Lung (tissue), 13 donors: ENCODE data around the gene RTEL1. TPM values are rescaled to one million over a fixed set of nuclear protein-coding genes. Genes with fewer than 3 reads are reported as not detected.

ENCODE experiments used
- ATAC-seq: fragments of 200-7000 bp; cut with Tn5 transposase; one replicate; pipeline ENCODE4 v1.9.1; 2020; ENCODE audit warnings: moderate number of reproducible peaks; ENCODE audit not compliant: insufficient read depth, low FRiP score
- DNase-seq, 3 donors: peaks; one replicate each; pipeline ENCODE4 v3.0.0-alpha.2; 2013 to 2017
- H3K27ac ChIP-seq, 2 donors: one replicate each; pipeline ENCODE4 v1.5.1; 2013; ENCODE audit warnings: mild to moderate bottlenecking in 2 of 2, moderate library complexity in 2 of 2, control low read depth in 1 of 2, inconsistent platforms in 1 of 2, low read depth in 1 of 2, low read length in 1 of 2
- H3K27me3 ChIP-seq, 3 donors: one replicate each; pipeline ENCODE4 v1.5.1; 2013; ENCODE audit warnings: low read length in 2 of 3; ENCODE audit not compliant: control insufficient read depth in 3 of 3, insufficient read depth in 3 of 3
- H3K36me3 ChIP-seq, 4 donors: one replicate each; pipeline ENCODE4 v1.5.1; 2013; ENCODE audit warnings: low read length in 4 of 4, mild to moderate bottlenecking in 1 of 4, moderate library complexity in 1 of 4; ENCODE audit not compliant: control insufficient read depth in 4 of 4, insufficient read depth in 4 of 4
- H3K4me1 ChIP-seq, 5 donors: one replicate each; pipeline ENCODE4 v1.5.1; 2013; ENCODE audit warnings: low read length in 5 of 5, mild to moderate bottlenecking in 2 of 5, moderate library complexity in 1 of 5; ENCODE audit not compliant: control insufficient read depth in 5 of 5, insufficient read depth in 5 of 5
- H3K4me3 ChIP-seq: one replicate; pipeline ENCODE4 v1.5.1; 2013; ENCODE audit warnings: mild to moderate bottlenecking, control low read depth, moderate library complexity
- H3K9ac ChIP-seq, 2 donors: one replicate each; pipeline ENCODE4 v1.5.1; 2013; ENCODE audit warnings: low read length in 2 of 2, control low read depth in 1 of 2; ENCODE audit not compliant: insufficient read depth in 1 of 2
- H3K9me3 ChIP-seq, 4 donors: one replicate each; pipeline ENCODE4 v1.5.1; 2013; ENCODE audit warnings: low read length in 3 of 4, mild to moderate bottlenecking in 1 of 4, moderate library complexity in 1 of 4; ENCODE audit not compliant: control insufficient read depth in 4 of 4, insufficient read depth in 3 of 4
- WGBS, 2 donors: extraction: QIAGEN DNeasy Blood & Tissue Kit; methylation state at CpG; one replicate each; pipeline ENCODE4 v1.1.7; 2013; 5-methylcytosine and 5-hydroxymethylcytosine counted together
- polyA plus RNA-seq, 2 donors: library from polyadenylated mRNA; stranded (reverse); fragments of 200-250 nt; gene quantifications; one replicate each; pipeline ENCODE4 v1.2.1, GENCODE V29; 2013
- small RNA-seq: library from RNA; depleted of rRNA; stranded (forward); fragments of <200 nt; gene quantifications from one replicate; pipeline ENCODE3, GENCODE V24; 2014; ENCODE audit warnings: low replicate concordance
- total RNA-seq, 2 donors: library from RNA; depleted of rRNA in 1 of 2; stranded (reverse); fragments of >200 nt in 1 of 2; gene quantifications; one replicate each; pipeline ENCODE4 v1.2.1, GENCODE V29; 2014 to 2021
- TF ChIP-seq, protein P1 (sequence below): IDR thresholded peaks from 2 replicates; pipeline ENCODE4 v1.5.1; 2012; ENCODE audit warnings: mild to moderate bottlenecking; ENCODE audit errors: control extremely low read depth, extremely low read depth
- donor health status: control.
- donor health status: control.
- donor health status: Bipolar disorder and iron deficiency.
- donor health status: healthy.
- donor health status: DM: yes; HTN: yes; CAD: no.

Gene RTEL1
- total and polyA plus RNA-seq, 4 donors, result 12.4 to 45.8 (median 17.7) TPM

DNA sequence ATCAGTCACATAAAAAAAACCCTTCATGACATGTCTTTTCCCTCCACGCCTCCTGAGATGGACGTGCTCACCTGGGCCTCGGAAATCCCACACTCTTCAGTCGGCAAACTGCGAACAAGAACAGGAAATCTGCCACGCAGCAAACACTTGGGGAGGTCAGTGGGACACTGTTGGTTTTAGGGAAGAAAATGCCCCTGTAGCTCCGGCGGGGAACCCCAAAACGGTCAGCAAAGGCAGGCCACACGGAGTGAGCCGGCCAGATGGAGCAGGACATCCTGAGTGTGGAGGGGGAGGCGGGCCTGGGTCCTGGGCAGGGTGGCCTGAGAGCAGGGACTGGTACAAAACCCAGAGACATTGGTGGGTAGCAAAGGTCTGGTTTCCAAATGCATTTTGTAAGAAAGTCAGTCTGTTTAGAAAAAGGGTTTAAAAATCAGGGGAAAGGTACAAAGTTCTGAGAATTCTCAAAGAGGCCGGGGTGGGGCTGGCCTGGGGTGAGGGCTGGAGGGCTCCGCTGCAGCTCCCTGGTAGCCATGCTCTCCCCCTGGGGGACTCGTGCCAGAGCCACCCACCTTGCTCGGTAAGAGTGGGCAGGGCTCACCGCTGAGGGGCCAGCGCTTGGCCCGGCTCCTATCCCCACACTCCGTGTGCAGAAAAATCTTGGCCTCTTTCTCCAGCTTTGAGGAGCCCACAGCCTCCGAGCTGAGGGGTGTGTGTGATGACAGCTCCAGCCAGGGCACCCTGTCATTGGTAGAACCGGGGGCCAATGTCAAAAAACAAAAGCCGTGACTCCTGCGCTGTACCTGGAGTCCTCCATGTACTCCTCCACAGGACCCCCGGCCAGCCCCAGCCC lies 86.7 kb downstream of the RTEL1 start:
- H3K36me3 ChIP-seq, result peaks cover 0 to 33% (median 8%) of the 10 kb centered on the region in 4 donors
- H3K27ac ChIP-seq, result no peak overlapping the region
- H3K9me3 ChIP-seq, result no peaks in the 10 kb centered on the region
- 73 to 81% methylated on average over 25 of the region's 25 CpGs for WGBS, 2 donors
- TF ChIP-seq, protein P1, sequence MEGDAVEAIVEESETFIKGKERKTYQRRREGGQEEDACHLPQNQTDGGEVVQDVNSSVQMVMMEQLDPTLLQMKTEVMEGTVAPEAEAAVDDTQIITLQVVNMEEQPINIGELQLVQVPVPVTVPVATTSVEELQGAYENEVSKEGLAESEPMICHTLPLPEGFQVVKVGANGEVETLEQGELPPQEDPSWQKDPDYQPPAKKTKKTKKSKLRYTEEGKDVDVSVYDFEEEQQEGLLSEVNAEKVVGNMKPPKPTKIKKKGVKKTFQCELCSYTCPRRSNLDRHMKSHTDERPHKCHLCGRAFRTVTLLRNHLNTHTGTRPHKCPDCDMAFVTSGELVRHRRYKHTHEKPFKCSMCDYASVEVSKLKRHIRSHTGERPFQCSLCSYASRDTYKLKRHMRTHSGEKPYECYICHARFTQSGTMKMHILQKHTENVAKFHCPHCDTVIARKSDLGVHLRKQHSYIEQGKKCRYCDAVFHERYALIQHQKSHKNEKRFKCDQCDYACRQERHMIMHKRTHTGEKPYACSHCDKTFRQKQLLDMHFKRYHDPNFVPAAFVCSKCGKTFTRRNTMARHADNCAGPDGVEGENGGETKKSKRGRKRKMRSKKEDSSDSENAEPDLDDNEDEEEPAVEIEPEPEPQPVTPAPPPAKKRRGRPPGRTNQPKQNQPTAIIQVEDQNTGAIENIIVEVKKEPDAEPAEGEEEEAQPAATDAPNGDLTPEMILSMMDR, result no peak
- H3K4me3 ChIP-seq, result no peak overlapping the region
- H3K4me1 ChIP-seq, result peaks cover 0 to 20% (median 11%) of the 10 kb centered on the region in 5 donors
- ATAC-seq (no peak), DNase-seq (peak in 1 of 3 donors; percentile 13)
- H3K9ac ChIP-seq, result no peak overlapping the region
- H3K27me3 ChIP-seq, result no peaks in the 10 kb centered on the region

- no peak overlapping the region for H3K9ac ChIP-seq
- peaks cover 0 to 34% (median 8%) of the 10 kb centered on the region in 4 donors for H3K36me3 ChIP-seq
- peaks cover 0 to 20% (median 11%) of the 10 kb centered on the region in 5 donors for H3K4me1 ChIP-seq
- 81 to 82% methylated on average over 15 of the region's 15 CpGs for WGBS, 2 donors
- H3K27me3 ChIP-seq, result no peaks in the 10 kb centered on the region
- no peak for ATAC-seq
- H3K4me3 ChIP-seq, result no peak overlapping the region
- TF ChIP-seq, protein P1, result no peak
- DNase-seq, result peak in 1 of 3 donors; percentile 11
- no peak overlapping the region for H3K27ac ChIP-seq
- H3K9me3 ChIP-seq, result no peaks in the 10 kb centered on the region
Measured at GRCh38 chr20:63745424-63745805, 87.3 kb downstream of the RTEL1 start.

Small RNA genes within 50 kb of the gene (small RNA-seq; reads per million reads assigned to genes)
- gene LIME1, result not detected
- gene TNFRSF6B, result not detected

Other genes starting within 250 kb of the RTEL1 start
- gene KCNQ2, start 185.7 kb upstream of the RTEL1 start, total RNA-seq, result 1 to 10 TPM in 1 of 2 donors, under 1 TPM in 1; 0.28 to 6.8 TPM
- gene KCNQ2, start 185.7 kb upstream of the RTEL1 start, polyA plus RNA-seq, result under 1 TPM in 1 of 2 donors, not detected in 1; 0.18 TPM
- 1 to 10 TPM; 1.3 to 1.9 TPM for gene EEF1A2, start 159.2 kb upstream of the RTEL1 start, total RNA-seq
- gene EEF1A2, start 159.2 kb upstream of the RTEL1 start, polyA plus RNA-seq, result under 1 TPM; 0.47 to 0.73 TPM
- 100 to 1,000 TPM in 1 of 2 donors, 10 to 100 TPM in 1; 36.9 to 545 TPM for gene PPDPF, start 137.5 kb upstream of the RTEL1 start, total RNA-seq
- gene PPDPF, start 137.5 kb upstream of the RTEL1 start, polyA plus RNA-seq, result 100 to 1,000 TPM; 409 to 540 TPM
- gene PTK6, start 120.9 kb upstream of the RTEL1 start, total RNA-seq, result 1 to 10 TPM in 1 of 2 donors, under 1 TPM in 1; 0.34 to 5.1 TPM
- 1 to 10 TPM; 3.1 to 4.3 TPM for gene PTK6, start 120.9 kb upstream of the RTEL1 start, polyA plus RNA-seq
- gene SRMS, start 110.6 kb upstream of the RTEL1 start, total RNA-seq, result not detected
- under 1 TPM in 1 of 2 donors, not detected in 1; 0.06 TPM for gene SRMS, start 110.6 kb upstream of the RTEL1 start, polyA plus RNA-seq
- 1 to 10 TPM; 2.6 to 3.2 TPM for gene FNDC11, start 104.2 kb upstream of the RTEL1 start, total RNA-seq
- 1 to 10 TPM; 1.0 to 2.0 TPM for gene FNDC11, start 104.2 kb upstream of the RTEL1 start, polyA plus RNA-seq
- gene HELZ2, start 84.1 kb upstream of the RTEL1 start, total RNA-seq, result 10 to 100 TPM; 24.4 to 47.2 TPM
- gene HELZ2, start 84.1 kb upstream of the RTEL1 start, polyA plus RNA-seq, result 10 to 100 TPM in 1 of 2 donors, 1 to 10 TPM in 1; 9.0 to 26.4 TPM
- gene GMEB2, start 31.2 kb upstream of the RTEL1 start, total RNA-seq, result 10 to 100 TPM in 1 of 2 donors, 1 to 10 TPM in 1; 7.6 to 12.9 TPM
- gene GMEB2, start 31.2 kb upstream of the RTEL1 start, polyA plus RNA-seq, result 10 to 100 TPM in 1 of 2 donors, 1 to 10 TPM in 1; 9.0 to 11.6 TPM
- gene STMN3, start 4.9 kb upstream of the RTEL1 start, total RNA-seq, result 10 to 100 TPM; 15.8 to 18.2 TPM
- 10 to 100 TPM; 13.6 to 20.9 TPM for gene STMN3, start 4.9 kb upstream of the RTEL1 start, polyA plus RNA-seq
- 10 to 100 TPM in 1 of 2 donors, 1 to 10 TPM in 1; 1.6 to 19.8 TPM for gene TNFRSF6B, start 38.3 kb downstream of the RTEL1 start, total RNA-seq
- gene TNFRSF6B, start 38.3 kb downstream of the RTEL1 start, polyA plus RNA-seq, result 100 to 1,000 TPM in 1 of 2 donors, 10 to 100 TPM in 1; 45.5 to 195 TPM
- gene ARFRP1, start 49.7 kb downstream of the RTEL1 start, total RNA-seq, result 10 to 100 TPM; 29.8 to 56.0 TPM
- gene ARFRP1, start 49.7 kb downstream of the RTEL1 start, polyA plus RNA-seq, result 10 to 100 TPM; 43.9 to 50.8 TPM
- 10 to 100 TPM; 18.3 to 32.9 TPM for gene ZGPAT, start 49.7 kb downstream of the RTEL1 start, total RNA-seq
- gene ZGPAT, start 49.7 kb downstream of the RTEL1 start, polyA plus RNA-seq, result 10 to 100 TPM; 34.5 to 45.0 TPM
- gene LIME1, start 78.4 kb downstream of the RTEL1 start, total RNA-seq, result 1 to 10 TPM; 6.2 to 9.0 TPM
- 10 to 100 TPM; 11.3 to 19.9 TPM for gene LIME1, start 78.4 kb downstream of the RTEL1 start, polyA plus RNA-seq
- 100 to 1,000 TPM in 1 of 2 donors, 10 to 100 TPM in 1; 18.8 to 121 TPM for gene SLC2A4RG, start 81.5 kb downstream of the RTEL1 start, total RNA-seq
- 10 to 100 TPM; 41.6 to 81.1 TPM for gene SLC2A4RG, start 81.5 kb downstream of the RTEL1 start, polyA plus RNA-seq
- gene ZBTB46, start 173.0 kb downstream of the RTEL1 start, total RNA-seq, result 10 to 100 TPM; 10.8 to 15.3 TPM
- 1 to 10 TPM; 3.4 to 4.4 TPM for gene ZBTB46, start 173.0 kb downstream of the RTEL1 start, polyA plus RNA-seq
- not detected for gene ABHD16B, start 203.2 kb downstream of the RTEL1 start, total RNA-seq
- 1 to 10 TPM in 1 of 2 donors, under 1 TPM in 1; 0.89 to 1.5 TPM for gene ABHD16B, start 203.2 kb downstream of the RTEL1 start, polyA plus RNA-seq
- gene TPD52L2, start 207.0 kb downstream of the RTEL1 start, total RNA-seq, result 10 to 100 TPM; 66.2 to 92.4 TPM
- 100 to 1,000 TPM in 1 of 2 donors, 10 to 100 TPM in 1; 66.2 to 130 TPM for gene TPD52L2, start 207.0 kb downstream of the RTEL1 start, polyA plus RNA-seq
- gene DNAJC5, start 236.8 kb downstream of the RTEL1 start, total RNA-seq, result 10 to 100 TPM; 25.1 to 64.5 TPM
- gene DNAJC5, start 236.8 kb downstream of the RTEL1 start, polyA plus RNA-seq, result 10 to 100 TPM; 26.5 to 48.2 TPM